ENCODE data around the gene MACC1. TPM values are rescaled to one million over a fixed set of nuclear protein-coding genes. Genes with fewer than 3 reads are reported as not detected.
A peak's percentile ranks its signal among the peaks of the same experiment; 100 is the strongest.

Gene MACC1
- total and polyA plus RNA-seq, 2 experiments from 2014 or later = 3.4 to 13.4 TPM

DNA sequence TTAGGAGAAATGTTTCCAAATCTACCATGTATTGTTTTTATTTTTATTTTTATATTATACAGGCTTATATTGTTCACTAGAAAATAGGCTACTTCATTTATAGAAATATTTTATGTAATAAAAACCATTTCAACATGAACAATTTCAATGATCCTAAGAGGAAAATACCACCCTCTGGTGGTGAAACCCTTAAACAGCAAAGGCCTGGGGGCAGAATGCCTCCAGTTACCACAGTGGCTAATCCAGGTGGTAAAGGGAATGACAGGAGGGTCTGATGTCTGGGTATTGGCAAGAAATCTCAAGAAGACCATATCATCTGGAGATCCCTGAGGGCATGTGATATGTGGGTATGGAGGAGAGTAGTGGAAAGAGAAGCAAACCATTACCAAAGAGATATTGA, 19.3 kb downstream of the MACC1 start:
- Mint-ChIP-seq H3K27me3 (ENCODE audit: insufficient read depth, low read depth, poor library complexity) (no peaks in the 10 kb centered on the region), H3K36me3 (ENCODE audit: low read depth) (no peaks in the 10 kb centered on the region), H3K4me1 (peaks cover 20% of the 10 kb centered on the region), H3K4me3 (no peak overlapping the region), H3K27ac (no peak overlapping the region), H3K9me3 (no peaks in the 10 kb centered on the region)
- ATAC-seq (peak; percentile 63), DNase-seq (ENCODE audit: low spot score) (peak; percentile 68)
- no peak overlapping the region for H2AFZ ChIP-seq
- no peaks in the 10 kb centered on the region for H3F3A ChIP-seq (replicated peaks; ENCODE audit: low read depth)
- no peak overlapping the region for H3K4me3 ChIP-seq
- no peaks in the 10 kb centered on the region for H3K36me3 ChIP-seq (ENCODE audit: insufficient read depth)
- H4K20me1 ChIP-seq (replicated peaks; ENCODE audit: insufficient read depth) = no peaks in the 10 kb centered on the region
- H3K9me2 ChIP-seq (ENCODE audit: insufficient read depth) = no peaks in the 10 kb centered on the region
- TF ChIP-seq CREB1 (CRISPR knock-in tag; IDR thresholded peaks at IDR 0.05; ENCODE audit: low read depth) = no peak
- TF ChIP-seq, protein P1, sequence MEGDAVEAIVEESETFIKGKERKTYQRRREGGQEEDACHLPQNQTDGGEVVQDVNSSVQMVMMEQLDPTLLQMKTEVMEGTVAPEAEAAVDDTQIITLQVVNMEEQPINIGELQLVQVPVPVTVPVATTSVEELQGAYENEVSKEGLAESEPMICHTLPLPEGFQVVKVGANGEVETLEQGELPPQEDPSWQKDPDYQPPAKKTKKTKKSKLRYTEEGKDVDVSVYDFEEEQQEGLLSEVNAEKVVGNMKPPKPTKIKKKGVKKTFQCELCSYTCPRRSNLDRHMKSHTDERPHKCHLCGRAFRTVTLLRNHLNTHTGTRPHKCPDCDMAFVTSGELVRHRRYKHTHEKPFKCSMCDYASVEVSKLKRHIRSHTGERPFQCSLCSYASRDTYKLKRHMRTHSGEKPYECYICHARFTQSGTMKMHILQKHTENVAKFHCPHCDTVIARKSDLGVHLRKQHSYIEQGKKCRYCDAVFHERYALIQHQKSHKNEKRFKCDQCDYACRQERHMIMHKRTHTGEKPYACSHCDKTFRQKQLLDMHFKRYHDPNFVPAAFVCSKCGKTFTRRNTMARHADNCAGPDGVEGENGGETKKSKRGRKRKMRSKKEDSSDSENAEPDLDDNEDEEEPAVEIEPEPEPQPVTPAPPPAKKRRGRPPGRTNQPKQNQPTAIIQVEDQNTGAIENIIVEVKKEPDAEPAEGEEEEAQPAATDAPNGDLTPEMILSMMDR (conservative IDR thresholded peaks at IDR 0.05; ENCODE audit: low read depth in 2 of 2) = peak; percentile 66 to 72
- no peaks in the 10 kb centered on the region for H3K27me3 ChIP-seq (ENCODE audit: insufficient read depth)
- H3K79me2 ChIP-seq (replicated peaks; ENCODE audit: insufficient read depth) = no peaks in the 10 kb centered on the region
- no peak overlapping the region for H3K27ac ChIP-seq (ENCODE audit: low read depth)
- peaks cover 17% of the 10 kb centered on the region for H3K4me1 ChIP-seq (ENCODE audit: insufficient read depth)
- H3K4me2 ChIP-seq = no peak overlapping the region

DNA sequence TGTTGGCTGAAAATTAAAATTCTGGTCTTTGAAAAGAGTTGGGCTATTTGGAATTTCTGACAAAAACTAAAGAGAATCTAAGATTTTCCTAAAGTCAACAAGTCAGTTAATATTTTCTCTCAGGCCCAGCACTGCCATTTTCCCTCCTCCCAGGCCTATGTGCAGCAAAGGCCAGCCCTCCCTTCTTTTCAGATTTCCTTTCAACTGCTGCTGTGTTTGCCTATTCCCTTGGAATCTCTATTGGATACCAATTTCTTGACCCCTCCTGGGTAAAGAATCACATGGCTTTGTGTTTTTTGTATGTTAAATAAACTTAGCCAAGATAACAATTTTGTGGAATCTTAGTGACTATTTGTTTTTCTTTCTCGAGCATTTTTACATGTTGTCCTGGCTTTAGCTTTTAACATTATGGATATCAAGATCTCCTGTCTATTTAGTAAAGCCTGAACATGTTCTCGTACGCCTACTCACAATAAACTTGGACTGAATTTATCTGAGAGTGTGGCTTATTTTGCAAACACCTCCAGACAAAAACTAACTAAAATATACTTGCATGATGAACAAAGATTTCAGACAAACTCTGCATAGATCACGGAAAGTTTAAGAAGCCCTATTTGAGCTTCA, 19.9 kb downstream of the MACC1 start:
- Histone ChIP-seq H3K4me2 (no peak overlapping the region), H4K20me1 (replicated peaks; ENCODE audit: insufficient read depth) (no peaks in the 10 kb centered on the region), H3K27me3 (ENCODE audit: insufficient read depth) (no peaks in the 10 kb centered on the region), H3K79me2 (replicated peaks; ENCODE audit: insufficient read depth) (no peaks in the 10 kb centered on the region), H3K27ac (ENCODE audit: low read depth) (no peak overlapping the region), H3K9me2 (ENCODE audit: insufficient read depth) (no peaks in the 10 kb centered on the region), H2AFZ (no peak overlapping the region), H3K4me1 (ENCODE audit: insufficient read depth) (peaks cover 17% of the 10 kb centered on the region), H3F3A (replicated peaks; ENCODE audit: low read depth) (no peaks in the 10 kb centered on the region), H3K36me3 (ENCODE audit: insufficient read depth) (no peaks in the 10 kb centered on the region), H3K4me3 (no peak overlapping the region)
- peaks cover 23% of the 10 kb centered on the region for H3K4me1 Mint-ChIP-seq
- no peak overlapping the region for H3K4me3 Mint-ChIP-seq
- TF ChIP-seq CREB1 (CRISPR knock-in tag; IDR thresholded peaks at IDR 0.05; ENCODE audit: low read depth) = no peak
- no peak for TF ChIP-seq STAT1 (IDR thresholded peaks at IDR 0.05; ENCODE audit: unreplicated experiment)
- TF ChIP-seq ZNF114 (CRISPR knock-in tag; IDR thresholded peaks at IDR 0.05) = no peak
- TF ChIP-seq EZH2 (IDR thresholded peaks at IDR 0.05; ENCODE audit: low read depth, unreplicated experiment) = no peak
- TF ChIP-seq ZNF331 (CRISPR knock-in tag; IDR thresholded peaks at IDR 0.05; ENCODE audit: low read depth) = no peak
- TF ChIP-seq JUNB (IDR thresholded peaks at IDR 0.05; ENCODE audit: unreplicated experiment) = no peak
- TF ChIP-seq, protein P2, sequence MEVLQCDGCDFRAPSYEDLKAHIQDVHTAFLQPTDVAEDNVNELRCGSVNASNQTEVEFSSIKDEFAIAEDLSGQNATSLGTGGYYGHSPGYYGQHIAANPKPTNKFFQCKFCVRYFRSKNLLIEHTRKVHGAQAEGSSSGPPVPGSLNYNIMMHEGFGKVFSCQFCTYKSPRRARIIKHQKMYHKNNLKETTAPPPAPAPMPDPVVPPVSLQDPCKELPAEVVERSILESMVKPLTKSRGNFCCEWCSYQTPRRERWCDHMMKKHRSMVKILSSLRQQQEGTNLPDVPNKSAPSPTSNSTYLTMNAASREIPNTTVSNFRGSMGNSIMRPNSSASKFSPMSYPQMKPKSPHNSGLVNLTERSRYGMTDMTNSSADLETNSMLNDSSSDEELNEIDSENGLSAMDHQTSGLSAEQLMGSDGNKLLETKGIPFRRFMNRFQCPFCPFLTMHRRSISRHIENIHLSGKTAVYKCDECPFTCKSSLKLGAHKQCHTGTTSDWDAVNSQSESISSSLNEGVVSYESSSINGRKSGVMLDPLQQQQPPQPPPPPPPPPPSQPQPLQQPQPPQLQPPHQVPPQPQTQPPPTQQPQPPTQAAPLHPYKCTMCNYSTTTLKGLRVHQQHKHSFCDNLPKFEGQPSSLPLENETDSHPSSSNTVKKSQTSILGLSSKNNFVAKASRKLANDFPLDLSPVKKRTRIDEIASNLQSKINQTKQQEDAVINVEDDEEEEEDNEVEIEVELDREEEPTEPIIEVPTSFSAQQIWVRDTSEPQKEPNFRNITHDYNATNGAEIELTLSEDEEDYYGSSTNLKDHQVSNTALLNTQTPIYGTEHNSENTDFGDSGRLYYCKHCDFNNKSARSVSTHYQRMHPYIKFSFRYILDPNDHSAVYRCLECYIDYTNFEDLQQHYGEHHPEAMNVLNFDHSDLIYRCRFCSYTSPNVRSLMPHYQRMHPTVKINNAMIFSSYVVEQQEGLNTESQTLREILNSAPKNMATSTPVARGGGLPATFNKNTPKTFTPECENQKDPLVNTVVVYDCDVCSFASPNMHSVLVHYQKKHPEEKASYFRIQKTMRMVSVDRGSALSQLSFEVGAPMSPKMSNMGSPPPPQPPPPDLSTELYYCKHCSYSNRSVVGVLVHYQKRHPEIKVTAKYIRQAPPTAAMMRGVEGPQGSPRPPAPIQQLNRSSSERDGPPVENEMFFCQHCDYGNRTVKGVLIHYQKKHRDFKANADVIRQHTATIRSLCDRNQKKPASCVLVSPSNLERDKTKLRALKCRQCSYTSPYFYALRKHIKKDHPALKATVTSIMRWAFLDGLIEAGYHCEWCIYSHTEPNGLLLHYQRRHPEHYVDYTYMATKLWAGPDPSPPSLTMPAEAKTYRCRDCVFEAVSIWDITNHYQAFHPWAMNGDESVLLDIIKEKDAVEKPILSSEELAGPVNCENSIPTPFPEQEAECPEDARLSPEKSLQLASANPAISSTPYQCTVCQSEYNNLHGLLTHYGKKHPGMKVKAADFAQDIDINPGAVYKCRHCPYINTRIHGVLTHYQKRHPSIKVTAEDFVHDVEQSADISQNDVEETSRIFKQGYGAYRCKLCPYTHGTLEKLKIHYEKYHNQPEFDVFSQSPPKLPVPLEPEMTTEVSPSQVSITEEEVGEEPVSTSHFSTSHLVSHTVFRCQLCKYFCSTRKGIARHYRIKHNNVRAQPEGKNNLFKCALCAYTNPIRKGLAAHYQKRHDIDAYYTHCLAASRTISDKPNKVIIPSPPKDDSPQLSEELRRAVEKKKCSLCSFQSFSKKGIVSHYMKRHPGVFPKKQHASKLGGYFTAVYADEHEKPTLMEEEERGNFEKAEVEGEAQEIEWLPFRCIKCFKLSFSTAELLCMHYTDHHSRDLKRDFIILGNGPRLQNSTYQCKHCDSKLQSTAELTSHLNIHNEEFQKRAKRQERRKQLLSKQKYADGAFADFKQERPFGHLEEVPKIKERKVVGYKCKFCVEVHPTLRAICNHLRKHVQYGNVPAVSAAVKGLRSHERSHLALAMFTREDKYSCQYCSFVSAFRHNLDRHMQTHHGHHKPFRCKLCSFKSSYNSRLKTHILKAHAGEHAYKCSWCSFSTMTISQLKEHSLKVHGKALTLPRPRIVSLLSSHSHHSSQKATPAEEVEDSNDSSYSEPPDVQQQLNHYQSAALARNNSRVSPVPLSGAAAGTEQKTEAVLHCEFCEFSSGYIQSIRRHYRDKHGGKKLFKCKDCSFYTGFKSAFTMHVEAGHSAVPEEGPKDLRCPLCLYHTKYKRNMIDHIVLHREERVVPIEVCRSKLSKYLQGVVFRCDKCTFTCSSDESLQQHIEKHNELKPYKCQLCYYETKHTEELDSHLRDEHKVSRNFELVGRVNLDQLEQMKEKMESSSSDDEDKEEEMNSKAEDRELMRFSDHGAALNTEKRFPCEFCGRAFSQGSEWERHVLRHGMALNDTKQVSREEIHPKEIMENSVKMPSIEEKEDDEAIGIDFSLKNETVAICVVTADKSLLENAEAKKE (CRISPR knock-in tag; IDR thresholded peaks at IDR 0.05) = no peak
- TF ChIP-seq, protein P1 (conservative IDR thresholded peaks at IDR 0.05; ENCODE audit: low read depth in 2 of 2) = no peak
- TF ChIP-seq NANOG (IDR thresholded peaks at IDR 0.05; ENCODE audit: borderline replicate concordance) = no peak
- H3K9me3 Mint-ChIP-seq = no peaks in the 10 kb centered on the region
- DNase-seq (ENCODE audit: low spot score) (no peak), ATAC-seq (no peak)
- no peaks in the 10 kb centered on the region for H3K36me3 Mint-ChIP-seq (ENCODE audit: low read depth)
- 0 out of 2 replicates have a peak overlapping the region, but pooled peaks have one; percentile 13 for H3K27ac Mint-ChIP-seq
- H3K27me3 Mint-ChIP-seq (ENCODE audit: insufficient read depth, low read depth, poor library complexity) = no peaks in the 10 kb centered on the region

Data from GM23338 (cell line).